Body of pancreas (tissue), 4 donors: Measurements from ENCODE around the gene DOCK4. TPM values are rescaled to one million over a fixed set of nuclear protein-coding genes. Genes with fewer than 3 reads are reported as not detected.

Experiments
- ATAC-seq: fragments of 150-250 bp; one replicate; pipeline ENCODE4 v1.9.1; 2016
- DNase-seq, 4 donors: peaks; one replicate each; pipeline ENCODE4 v3.0.0-alpha.2; 2019
- H3K27ac ChIP-seq, 4 donors: fragments of 200-600 bp; sonication (generic); 1 replicate in 3 of 4; 2 replicates in 1 of 4; pipeline versions ENCODE4 v1.5.1 to v1.6.1; 2016 to 2019; ENCODE audit warnings: mild to moderate bottlenecking in 1 of 4, mixed read lengths in 1 of 4, moderate library complexity in 1 of 4
- H3K27me3 ChIP-seq, 2 donors: fragments of 200-600 bp; sonication (generic); one replicate each; pipeline ENCODE4 v1.6.0; 2016; ENCODE audit warnings: mild to moderate bottlenecking in 1 of 2
- H3K36me3 ChIP-seq, 2 donors: fragments of 200-600 bp; sonication (generic); replicated peaks in 1 of 2; 2 replicates each; pipeline ENCODE4 v1.5.1; 2016; ENCODE audit warnings: low read depth in 2 of 2; ENCODE audit not compliant: insufficient read depth in 1 of 2
- H3K4me1 ChIP-seq: fragments of 200-600 bp; sonication (generic); one replicate; pipeline ENCODE4 v1.6.0; 2016
- H3K4me3 ChIP-seq, 2 donors: fragments of 200-600 bp; sonication (generic); 1 replicate in 1 of 2; 2 replicates in 1 of 2; pipeline ENCODE4 v1.5.1; 2016 to 2019
- H3K9me3 ChIP-seq, 3 donors: fragments of 200-600 bp; sonication (generic); 1 replicate in 2 of 3; 2 replicates in 1 of 3; pipeline ENCODE4 v1.5.1; 2016
- CTCF ChIP-seq, 7 experiments: fragments of 450-650 bp in 4 of 7; fragments of 200-600 bp in 3 of 7; sonication (generic) in 3 of 7; IDR thresholded peaks; one replicate each; pipeline ENCODE4 v1.5.1; 2016 to 2019; ENCODE audit warnings: antibody characterized with exemption in 7 of 7
- POLR2A ChIP-seq, 3 donors: fragments of 450-650 bp; IDR thresholded peaks; one replicate each; pipeline ENCODE4 v1.6.1; 2016; ENCODE audit warnings: antibody characterized with exemption in 3 of 3, mild to moderate bottlenecking in 2 of 3
- WGBS, 2 donors: methylation state at CpG; one replicate each; pipeline ENCODE4 v1.1.5; 2017; 5-methylcytosine and 5-hydroxymethylcytosine counted together
- intact Hi-C: fragments of 100-400 bp; cut with DNase I; formaldehyde crosslinking; loops from one replicate; pipeline ENCODE4 v1.15.1; 2023
- total RNA-seq, 2 donors: library from RNA; depleted of rRNA; stranded (reverse); fragments of >200 nt; gene quantifications; one replicate each; pipeline ENCODE4 v1.1.0, GENCODE V29; 2016

DOCK4 gene
- total RNA-seq, 2 donors from 2014 or later = 24.9 to 34.6 TPM

GRCh38 chr7:112167147-112167546 lies 39.1 kb downstream of the DOCK4 start:
- ATAC-seq = no peak
- DNase-seq = no peak
- Histone ChIP-seq H3K4me1 (peaks cover 12% of the 10 kb centered on the region), H3K9me3 (no peaks in the 10 kb centered on the region), H3K27me3 (no peaks in the 10 kb centered on the region), H3K27ac (no peak overlapping the region), H3K36me3 (no peaks in the 10 kb centered on the region), H3K4me3 (no peak overlapping the region)
- WGBS, 2 donors = 89 to 94% methylated on average over 3 of the region's 3 CpGs
- intact Hi-C loops = no loop called here
- TF ChIP-seq CTCF (IDR thresholded peaks at IDR 0.05) = no peak
- TF ChIP-seq POLR2A (IDR thresholded peaks at IDR 0.05) = no peak

GRCh38 chr7:112162784-112163506 lies 43.3 kb downstream of the DOCK4 start:
- ATAC-seq (no peak), DNase-seq (no peak)
- no peaks in the 10 kb centered on the region for H3K27me3 ChIP-seq
- H3K4me3 ChIP-seq = no peak overlapping the region
- peak overlapping the region in 1 of 4 donors; percentile 0 for H3K27ac ChIP-seq
- no peaks in the 10 kb centered on the region for H3K9me3 ChIP-seq
- H3K36me3 ChIP-seq = no peaks in the 10 kb centered on the region
- TF ChIP-seq POLR2A (IDR thresholded peaks at IDR 0.05) (no peak), CTCF (IDR thresholded peaks at IDR 0.05) (no peak)
- 60 to 64% methylated on average over 6 of the region's 6 CpGs for WGBS, 2 donors
- intact Hi-C loops = no loop called here
- peaks cover 34% of the 10 kb centered on the region for H3K4me1 ChIP-seq

GRCh38 chr7:112162142-112162766 lies 43.9 kb downstream of the DOCK4 start:
- intact Hi-C loops = no loop called here
- TF ChIP-seq POLR2A (IDR thresholded peaks at IDR 0.05) (no peak), CTCF (IDR thresholded peaks at IDR 0.05) (no peak)
- no peak overlapping the region for H3K27ac ChIP-seq
- DNase-seq (peak in 3 of 4 donors; percentile 18 to 22 (median 18)), ATAC-seq (peak; percentile 69)
- H3K27me3 ChIP-seq = no peaks in the 10 kb centered on the region
- peaks cover 34% of the 10 kb centered on the region for H3K4me1 ChIP-seq
- no peaks in the 10 kb centered on the region for H3K36me3 ChIP-seq
- 59% methylated on average over 2 of the region's 2 CpGs for WGBS, 2 donors
- H3K9me3 ChIP-seq = no peaks in the 10 kb centered on the region
- H3K4me3 ChIP-seq = no peak overlapping the region

GRCh38 chr7:112161253-112162141 lies 44.7 kb downstream of the DOCK4 start:
- Histone ChIP-seq H3K4me1 (peaks cover 34% of the 10 kb centered on the region), H3K9me3 (no peaks in the 10 kb centered on the region), H3K4me3 (no peak overlapping the region), H3K27ac (peak overlapping the region in 1 of 4 donors; percentile 48), H3K27me3 (no peaks in the 10 kb centered on the region), H3K36me3 (no peaks in the 10 kb centered on the region)
- TF ChIP-seq POLR2A (IDR thresholded peaks at IDR 0.05) (no peak), CTCF (IDR thresholded peaks at IDR 0.05) (no peak)
- ATAC-seq (no peak), DNase-seq (no peak)
- 68 to 73% methylated on average over 3 of the region's 3 CpGs for WGBS, 2 donors
- intact Hi-C loops = no loop called here
